ENCODE data around the gene AADAT.

DNA sequence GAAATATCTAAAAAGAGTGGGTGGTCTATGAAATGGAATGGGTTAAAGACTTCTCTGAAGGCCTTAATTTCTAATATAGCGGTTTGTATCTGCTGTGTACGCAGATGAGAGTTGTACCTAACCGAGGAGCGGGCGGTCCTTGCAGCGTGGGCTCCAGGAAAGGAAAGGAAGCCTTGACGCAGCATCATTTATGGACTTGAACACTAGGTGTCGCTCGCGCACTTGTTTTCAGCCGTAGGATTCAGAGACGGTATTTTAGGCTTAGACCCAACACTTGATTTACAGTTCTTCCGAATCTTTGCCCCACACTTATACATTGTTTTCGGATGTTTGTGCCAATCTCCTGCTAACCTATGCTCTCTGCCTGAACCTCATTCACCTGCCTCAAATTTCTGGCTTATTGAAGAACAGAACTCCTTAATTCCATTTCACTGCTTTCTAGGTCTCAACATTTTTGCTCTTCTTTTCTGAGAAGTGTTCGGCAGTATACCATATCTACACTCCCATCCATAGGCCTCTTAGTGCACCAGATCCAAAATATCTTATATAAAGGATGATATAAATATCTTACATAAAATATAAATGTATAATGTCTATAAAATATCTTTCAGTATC lies 48.9 kb upstream of the AADAT start:
- TF ChIP-seq, protein P1, sequence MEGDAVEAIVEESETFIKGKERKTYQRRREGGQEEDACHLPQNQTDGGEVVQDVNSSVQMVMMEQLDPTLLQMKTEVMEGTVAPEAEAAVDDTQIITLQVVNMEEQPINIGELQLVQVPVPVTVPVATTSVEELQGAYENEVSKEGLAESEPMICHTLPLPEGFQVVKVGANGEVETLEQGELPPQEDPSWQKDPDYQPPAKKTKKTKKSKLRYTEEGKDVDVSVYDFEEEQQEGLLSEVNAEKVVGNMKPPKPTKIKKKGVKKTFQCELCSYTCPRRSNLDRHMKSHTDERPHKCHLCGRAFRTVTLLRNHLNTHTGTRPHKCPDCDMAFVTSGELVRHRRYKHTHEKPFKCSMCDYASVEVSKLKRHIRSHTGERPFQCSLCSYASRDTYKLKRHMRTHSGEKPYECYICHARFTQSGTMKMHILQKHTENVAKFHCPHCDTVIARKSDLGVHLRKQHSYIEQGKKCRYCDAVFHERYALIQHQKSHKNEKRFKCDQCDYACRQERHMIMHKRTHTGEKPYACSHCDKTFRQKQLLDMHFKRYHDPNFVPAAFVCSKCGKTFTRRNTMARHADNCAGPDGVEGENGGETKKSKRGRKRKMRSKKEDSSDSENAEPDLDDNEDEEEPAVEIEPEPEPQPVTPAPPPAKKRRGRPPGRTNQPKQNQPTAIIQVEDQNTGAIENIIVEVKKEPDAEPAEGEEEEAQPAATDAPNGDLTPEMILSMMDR (IDR thresholded peaks at IDR 0.05 in 4 of 5, conservative IDR thresholded peaks at IDR 0.05 in 1 of 5): peak; percentile 38 to 74 (median 59)
- no peak for TF ChIP-seq POLR2A (IDR thresholded peaks at IDR 0.05)

All from gastrocnemius medialis (tissue), 4 donors.